IMR-90 (cell line): ENCODE data around the gene STARD8. TPM values are rescaled to one million over a fixed set of nuclear protein-coding genes. Genes with fewer than 3 reads are reported as not detected.

Source experiments
- ATAC-seq: fragments of 200-7000 bp; cut with Tn5 transposase; 2 replicates; pipeline ENCODE4 v1.9.1; 2020; ENCODE audit warnings: low read depth, mild to moderate bottlenecking, moderate library complexity
- BruUV-seq: library from RNA; stranded (reverse); fragments of 400-500 nt; replicated peaks from 2 replicates; lab custom pipeline; 2021; lab: Mats Ljungman, UMichigan
- CTCF ChIA-PET: fragments of 300-600 bp; formaldehyde crosslinking; extraction: SDS; loops from one replicate; lab custom pipeline; 2021; ENCODE audit warnings: antibody characterized with exemption; lab: Yijun Ruan, JAX
- POLR2A ChIA-PET: fragments of 300-600 bp; sonication (Branson Sonifier 250); formaldehyde crosslinking; loops from one replicate; lab custom pipeline; 2022; ENCODE audit warnings: antibody characterized with exemption; ENCODE audit not compliant: unreplicated experiment; lab: Charles Lee
- DNase-seq: peaks from one replicate; pipeline ENCODE4 v3.0.0; 2013
- H2AFZ ChIP-seq: replicated peaks from 2 replicates; pipeline ENCODE3; 2013; ENCODE audit warnings: low read length, mild to moderate bottlenecking; ENCODE audit not compliant: poor library complexity
- H2AK5ac ChIP-seq: 2 replicates; pipeline ENCODE4 v1.6.1; 2013; ENCODE audit warnings: low read depth, low read length, inconsistent platforms
- H2AK9ac ChIP-seq: replicated peaks from 2 replicates; pipeline ENCODE3; 2013; ENCODE audit warnings: mild to moderate bottlenecking, low read depth, low read length, moderate library complexity; ENCODE audit not compliant: poor library complexity
- H2BK120ac ChIP-seq: 2 replicates; pipeline ENCODE4 v1.6.1; 2013; ENCODE audit warnings: low read depth, low read length, inconsistent platforms
- H2BK15ac ChIP-seq: 3 replicates; pipeline ENCODE4 v1.6.1; 2013; ENCODE audit warnings: low read depth, low read length, inconsistent platforms
- H2BK20ac ChIP-seq: 2 replicates; pipeline ENCODE4 v1.6.1; 2013; ENCODE audit warnings: low read depth, mild to moderate bottlenecking, inconsistent platforms, low read length, moderate library complexity
- H2BK5ac ChIP-seq: 2 replicates; pipeline ENCODE4 v1.6.1; 2013; ENCODE audit warnings: mild to moderate bottlenecking, low read depth, low read length, inconsistent platforms; ENCODE audit not compliant: poor library complexity, severe bottlenecking
- H3K14ac ChIP-seq: replicated peaks from 2 replicates; pipeline ENCODE4 v1.6.1; 2013; ENCODE audit warnings: low read depth, low read length, inconsistent platforms
- H3K18ac ChIP-seq: 2 replicates; pipeline ENCODE4 v1.6.1; 2013; ENCODE audit warnings: low read depth, low read length, control low read depth
- H3K23ac ChIP-seq: 2 replicates; pipeline ENCODE4 v1.6.1; 2013; ENCODE audit warnings: low read depth, low read length, inconsistent platforms
- H3K27ac ChIP-seq: 2 replicates; pipeline ENCODE4 v1.5.1; 2013; ENCODE audit warnings: mild to moderate bottlenecking, control low read depth, low read length; ENCODE audit not compliant: insufficient read depth
- H3K27me3 ChIP-seq: 2 replicates; pipeline ENCODE4 v1.6.1; 2013; ENCODE audit warnings: low read length; ENCODE audit not compliant: control insufficient read depth, insufficient read depth
- H3K36me3 ChIP-seq: 2 replicates; pipeline ENCODE4 v1.6.1; 2013; ENCODE audit warnings: low read length, mixed read lengths; ENCODE audit not compliant: control insufficient read depth, insufficient read depth
- H3K4ac ChIP-seq: 2 replicates; pipeline ENCODE4 v1.6.1; 2013; ENCODE audit warnings: low read depth, low read length, inconsistent platforms
- H3K4me1 ChIP-seq: 2 replicates; pipeline ENCODE4 v1.6.1; 2013; ENCODE audit warnings: low read length, mixed read lengths; ENCODE audit not compliant: control insufficient read depth, insufficient read depth
- H3K4me2 ChIP-seq: 2 replicates; pipeline ENCODE4 v1.6.1; 2013; ENCODE audit warnings: low read depth, mild to moderate bottlenecking, control low read depth, low read length, moderate library complexity
- H3K4me3 ChIP-seq: 2 replicates; pipeline ENCODE4 v1.5.1; 2013; ENCODE audit warnings: low read depth, mild to moderate bottlenecking, control low read depth, low read length, moderate library complexity; ENCODE audit not compliant: insufficient read depth
- H3K56ac ChIP-seq: 2 replicates; pipeline ENCODE4 v1.6.1; 2013; ENCODE audit warnings: low read length, inconsistent platforms; ENCODE audit not compliant: insufficient read depth; ENCODE audit errors: extremely low read depth
- H3K79me1 ChIP-seq, 2 experiments: 2 replicates each; pipeline ENCODE4 v1.6.1; 2013; ENCODE audit warnings: low read length in 2 of 2, inconsistent platforms in 1 of 2, low read depth in 1 of 2
- H3K9ac ChIP-seq: 2 replicates; pipeline ENCODE4 v1.6.1; 2013; ENCODE audit warnings: low read depth, low read length, control low read depth
- H3K9me1 ChIP-seq: 2 replicates; pipeline ENCODE4 v1.6.1; 2013; ENCODE audit warnings: low read length, inconsistent platforms; ENCODE audit not compliant: insufficient read depth
- H3K9me3 ChIP-seq: 2 replicates; pipeline ENCODE4 v1.6.1; 2013; ENCODE audit warnings: low read length; ENCODE audit not compliant: control insufficient read depth, insufficient read depth
- H4K20me1 ChIP-seq: 2 replicates; pipeline ENCODE4 v1.6.1; 2013; ENCODE audit warnings: low read length, inconsistent platforms; ENCODE audit not compliant: insufficient read depth
- H4K5ac ChIP-seq: 2 replicates; pipeline ENCODE4 v1.6.1; 2013; ENCODE audit warnings: mild to moderate bottlenecking, low read depth, low read length, control low read depth
- H4K8ac ChIP-seq, 2 experiments: 2 replicates each; pipeline ENCODE4 v1.6.1; 2013; ENCODE audit warnings: low read depth in 2 of 2, low read length in 2 of 2, control low read depth in 1 of 2, inconsistent platforms in 1 of 2
- H4K91ac ChIP-seq: 2 replicates; pipeline ENCODE4 v1.6.1; 2013; ENCODE audit warnings: low read depth, low read length, inconsistent platforms; ENCODE audit not compliant: insufficient read depth
- BHLHE40 ChIP-seq: fragments of 150-350 bp; IDR thresholded peaks from 2 replicates; pipeline ENCODE4 v1.6.1; 2016; ENCODE audit warnings: mild to moderate bottlenecking, low read depth, low read length
- CHD1 ChIP-seq: IDR thresholded peaks from 2 replicates; pipeline ENCODE4 v1.6.1; 2012; ENCODE audit warnings: low read depth, low read length, improper control_type of control experiment
- CTCF ChIP-seq: conservative IDR thresholded peaks from 2 replicates; pipeline ENCODE4 v1.5.1; 2012; ENCODE audit warnings: mild to moderate bottlenecking, low read depth, low read length, improper control_type of control experiment
- FOS ChIP-seq: fragments of 150-350 bp; IDR thresholded peaks from 2 replicates; pipeline ENCODE4 v1.6.1; 2016; ENCODE audit warnings: low read depth, low read length
- MAFK ChIP-seq: IDR thresholded peaks from 2 replicates; pipeline ENCODE4 v1.6.1; 2012; ENCODE audit warnings: low read depth, low read length, improper control_type of control experiment
- MAZ ChIP-seq: IDR thresholded peaks from 2 replicates; pipeline ENCODE4 v1.6.1; 2012; ENCODE audit warnings: low read depth, mild to moderate bottlenecking, low read length, improper control_type of control experiment, moderate library complexity, borderline replicate concordance
- NFE2L2 ChIP-seq: fragments of 150-350 bp; IDR thresholded peaks from 2 replicates; pipeline ENCODE4 v1.6.1; 2016; ENCODE audit warnings: low read depth, mild to moderate bottlenecking, low read length
- POLR2A ChIP-seq: IDR thresholded peaks from 2 replicates; pipeline ENCODE4 v1.6.1; 2012; ENCODE audit warnings: mild to moderate bottlenecking, low read depth, low read length
- RAD21 ChIP-seq: IDR thresholded peaks from 2 replicates; pipeline ENCODE4 v1.6.1; 2012; ENCODE audit warnings: low read length, improper control_type of control experiment
- RCOR1 ChIP-seq: IDR thresholded peaks from 2 replicates; pipeline ENCODE4 v1.6.1; 2012; ENCODE audit warnings: mild to moderate bottlenecking, low read length, improper control_type of control experiment; ENCODE audit not compliant: insufficient replicate concordance
- RFX5 ChIP-seq: IDR thresholded peaks from 2 replicates; pipeline ENCODE4 v1.8.0; 2012; ENCODE audit warnings: low read depth, mild to moderate bottlenecking, low read length, moderate library complexity
- USF2 ChIP-seq: fragments of 150-350 bp; IDR thresholded peaks from 2 replicates; pipeline ENCODE4 v1.6.1; 2017; ENCODE audit warnings: mild to moderate bottlenecking, antibody characterized with exemption, low read length, low read depth
- WGBS, 2 experiments: methylation state at CpG; one replicate each; pipeline versions ENCODE4 v1.1.5 to v1.1.7; 2013; ENCODE audit warnings: missing lambda C conversion rate in 2 of 2; ENCODE audit not compliant: insufficient read length in 1 of 2; ENCODE audit errors: extremely low coverage in 2 of 2; 5-methylcytosine and 5-hydroxymethylcytosine counted together
- dilution Hi-C: fragments of 300-500 bp; cut with HindIII; formaldehyde crosslinking; loops from one replicate; pipeline ENCODE4 v1.14.3; 2018; ENCODE audit warnings: low sequenced_read_pairs; ENCODE audit not compliant: unreplicated experiment
- in situ Hi-C: fragments of 300-500 bp; cut with MboI; formaldehyde crosslinking; loops from 3 replicates; pipeline ENCODE4 v1.14.3; 2019; ENCODE audit warnings: low sequenced_read_pairs, inconsistent platforms, mixed read lengths
- intact Hi-C: fragments of 100-400 bp; cut with micrococcal nuclease; formaldehyde crosslinking; loops from 2 replicates; pipeline ENCODE4 v1.10.0; 2022
- polyA plus RNA-seq, 3 experiments: library from polyadenylated mRNA; depleted of rRNA; stranded (reverse); fragments of >200 nt; gene quantifications; 2 replicates each; pipeline ENCODE4 v1.2.3, GENCODE V29; 2012; ENCODE audit warnings: low replicate concordance in 1 of 3
- total RNA-seq: library from RNA; depleted of rRNA; stranded (reverse); fragments of >200 nt; gene quantifications from 2 replicates; pipeline ENCODE4 v1.2.3, GENCODE V29; 2012

Gene STARD8
- total and polyA plus RNA-seq, 2 of the 4 experiments (the other 2 are of a cell fraction), result 1.6 to 2.3 TPM

DNA sequence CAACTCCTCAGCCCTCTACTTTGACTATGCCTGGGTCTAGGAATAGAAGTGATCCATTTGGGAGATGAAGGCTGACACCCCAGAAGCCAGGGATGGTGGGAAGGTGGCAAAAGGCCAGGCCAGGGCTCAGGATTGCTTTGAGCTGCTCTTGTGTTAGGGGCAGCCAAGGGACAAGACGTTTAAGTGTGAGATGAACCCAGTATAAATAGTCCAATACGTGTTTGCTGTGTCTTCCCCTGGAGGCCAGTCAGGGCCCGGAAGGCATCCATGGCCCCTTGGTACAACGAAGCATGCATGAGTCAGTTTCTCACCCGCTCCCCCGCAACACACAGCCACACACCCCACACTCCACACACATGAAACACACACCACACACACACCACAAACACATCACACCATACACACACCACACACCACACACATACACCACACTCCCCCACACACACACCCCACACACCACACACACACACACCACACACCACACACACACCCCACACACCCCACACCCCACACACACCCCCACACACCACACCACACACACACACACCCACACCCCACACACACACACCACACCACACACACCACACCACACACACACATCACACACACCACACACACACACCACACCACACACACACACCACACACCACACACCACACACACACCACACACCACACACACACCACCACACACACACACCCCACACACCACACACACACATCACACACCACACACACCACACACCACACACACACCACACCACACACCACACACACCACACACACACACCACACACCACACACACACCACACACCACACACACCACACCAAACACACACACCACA lies 5.1 kb downstream of the STARD8 start:
- Histone ChIP-seq H3K36me3 (no peaks in the 10 kb centered on the region), H3K4me2 (no peak overlapping the region), H3K4ac (no peak overlapping the region), H3K18ac (no peak overlapping the region), H3K9me3 (no peaks in the 10 kb centered on the region), H3K9ac (no peak overlapping the region), H3K56ac (no peak overlapping the region), H3K27me3 (no peaks in the 10 kb centered on the region; the same call in 1 of the 2 replicates), H2AK5ac (peak overlapping the region; percentile 30; the same call in 1 of the 2 replicates), H4K20me1 (peaks cover 12% of the 10 kb centered on the region; the same call in 1 of the 2 replicates), H3K27ac (no peak overlapping the region), H3K14ac (no peak overlapping the region), H4K91ac (no peak overlapping the region), H2BK5ac (peak overlapping the region; percentile 93), H3K4me1 (no peaks in the 10 kb centered on the region; the same call in 1 of the 2 replicates), H3K23ac (no peak overlapping the region), H3K79me1 (peaks cover 0 to 5% of the 10 kb centered on the region in 2 experiments; a peak in 2 of 4 replicates), H4K8ac (peak overlapping the region in 1 of 2 experiments; percentile 79; a peak in 3 of 4 replicates), H3K9me1 (peaks cover 9% of the 10 kb centered on the region), H3K4me3 (no peak overlapping the region), H2AFZ (peak overlapping the region; percentile 5), H2BK20ac (no peak overlapping the region), H2BK120ac (no peak overlapping the region), H2BK15ac (no peak overlapping the region), H4K5ac (no peak overlapping the region), H2AK9ac (no peak overlapping the region)
- POLR2A ChIA-PET, result no interaction called here
- CTCF ChIA-PET, result no interaction called here
- WGBS, 2 experiments, result 47% methylated on average over 5 of the region's 6 CpGs; no CpG with 5 or more reads in 1 of the 2 experiments
- peak; percentile 45 for DNase-seq
- dilution Hi-C loops, result no loop called here
- TF ChIP-seq BHLHE40 (no peak), MAFK (no peak), USF2 (no peak), FOS (no peak), RFX5 (no peak), MAZ (no peak), RAD21 (no peak), CTCF (no peak), POLR2A (no peak), RCOR1 (no peak), CHD1 (no peak), NFE2L2 (no peak)
- ATAC-seq, result no peak
- no TSS peak for BruUV-seq
- intact Hi-C loops, result no loop called here
- in situ Hi-C loops, result no loop called here
